Measurements from ENCODE around the gene HK1. TPM values are rescaled to one million over a fixed set of nuclear protein-coding genes. Genes with fewer than 3 reads are reported as not detected.
A peak's percentile ranks its signal among the peaks of the same experiment; 100 is the strongest.

The HK1 gene
- total and polyA plus RNA-seq, 12 donors = 18.4 to 79.3 (median 45.1) TPM

- Histone ChIP-seq H3K36me3 (replicated peaks in 1 of 2) (no peaks in the 10 kb centered on the region), H3K9me3 (replicated peaks in 1 of 3) (no peaks in the 10 kb centered on the region), H3K4me3 (peak overlapping the region in 1 of 4 donors; percentile 20), H3K27me3 (no peaks in the 10 kb centered on the region), H3K4me1 (replicated peaks in 1 of 2) (peaks cover 8 to 16% of the 10 kb centered on the region in 2 donors), H3K27ac (peak overlapping the region in 3 of 5 donors; percentile 9 to 66 (median 61))
- peak in 3 of 7 donors; percentile 27 to 33 (median 31) for DNase-seq
- intact Hi-C loops (cut with DNase I) = no loop called here
- WGBS, 4 donors = 59 to 66% (median 64%) methylated on average over 11 to 14 of the region's 14 CpGs
- TF ChIP-seq CTCF (IDR thresholded peaks at IDR 0.05) (no peak), POLR2A (IDR thresholded peaks at IDR 0.05) (no peak)
Measured at GRCh38 chr10:69407621-69408301, 129.5 kb downstream of the HK1 start.

- intact Hi-C loops (cut with DNase I) = no loop called here
- peak overlapping the region in 3 of 4 donors; percentile 18 to 52 (median 28) for H3K4me3 ChIP-seq
- peak in 1 of 2 donors; percentile 37 for TF ChIP-seq POLR2A (IDR thresholded peaks at IDR 0.05)
- TF ChIP-seq CTCF (IDR thresholded peaks at IDR 0.05) = peak; percentile 27 to 77 (median 46)
- H3K27me3 ChIP-seq = no peaks in the 10 kb centered on the region
- no peaks in the 10 kb centered on the region for H3K36me3 ChIP-seq (replicated peaks in 1 of 2)
- peak overlapping the region; percentile 46 to 93 (median 85) for H3K27ac ChIP-seq
- WGBS, 4 donors = 3 to 7% (median 4%) methylated on average over 18 to 64 of the region's 64 CpGs
- no peaks in the 10 kb centered on the region for H3K9me3 ChIP-seq (replicated peaks in 1 of 3)
- peaks cover 8 to 16% of the 10 kb centered on the region in 2 donors for H3K4me1 ChIP-seq (replicated peaks in 1 of 2)
- DNase-seq = peak; percentile 94 to 97 (median 96)
Measured at GRCh38 chr10:69408318-69409175, 130.3 kb downstream of the HK1 start.

GRCh38 chr10:69409176-69409495 lies 130.8 kb downstream of the HK1 start:
- no peak for DNase-seq
- Histone ChIP-seq H3K4me1 (replicated peaks in 1 of 2) (peaks cover 8 to 16% of the 10 kb centered on the region in 2 donors), H3K27me3 (no peaks in the 10 kb centered on the region), H3K4me3 (peak overlapping the region in 3 of 4 donors; percentile 18 to 52 (median 28)), H3K9me3 (replicated peaks in 1 of 3) (no peaks in the 10 kb centered on the region), H3K36me3 (replicated peaks in 1 of 2) (no peaks in the 10 kb centered on the region), H3K27ac (peak overlapping the region; percentile 46 to 93 (median 85))
- intact Hi-C loops (cut with DNase I) = no loop called here
- WGBS, 4 donors = 10 to 18% (median 12%) methylated on average over 7 of the region's 7 CpGs
- TF ChIP-seq POLR2A (IDR thresholded peaks at IDR 0.05) (no peak), CTCF (IDR thresholded peaks at IDR 0.05) (peak in 2 of 6 experiments; percentile 5 to 28)

- TF ChIP-seq POLR2A (IDR thresholded peaks at IDR 0.05) = no peak
- TF ChIP-seq CTCF (IDR thresholded peaks at IDR 0.05) = no peak
- no peaks in the 10 kb centered on the region for H3K27me3 ChIP-seq
- 55 to 68% (median 61%) methylated on average over 5 to 6 of the region's 6 CpGs for WGBS, 4 donors
- intact Hi-C loops (cut with DNase I) = loop anchor here in 1 of 2 donors (5.0 kb wide), 1 partner anchor 97 kb away; no protein-coding TSS in a partner anchor
- DNase-seq = peak; percentile 37 to 83 (median 51)
- peak overlapping the region in 1 of 5 donors; percentile 93 for H3K27ac ChIP-seq
- H3K36me3 ChIP-seq (replicated peaks in 1 of 2) = no peaks in the 10 kb centered on the region
- no peaks in the 10 kb centered on the region for H3K9me3 ChIP-seq (replicated peaks in 1 of 3)
- no peak overlapping the region for H3K4me3 ChIP-seq
- H3K4me1 ChIP-seq (replicated peaks in 1 of 2) = peaks cover 8 to 16% of the 10 kb centered on the region in 2 donors
Measured at GRCh38 chr10:69409968-69410367, 131.7 kb downstream of the HK1 start.

Data from adrenal gland (tissue), 12 donors.